ENCODE results near the gene PON2. TPM values are rescaled to one million over a fixed set of nuclear protein-coding genes. Genes with fewer than 3 reads are reported as not detected.

The PON2 gene
- total and polyA plus RNA-seq, 2 of the 8 experiments (the other 6 are each of a cell fraction or from before 2014, with no cell fraction given) = 20.6 to 31.0 TPM

DNA sequence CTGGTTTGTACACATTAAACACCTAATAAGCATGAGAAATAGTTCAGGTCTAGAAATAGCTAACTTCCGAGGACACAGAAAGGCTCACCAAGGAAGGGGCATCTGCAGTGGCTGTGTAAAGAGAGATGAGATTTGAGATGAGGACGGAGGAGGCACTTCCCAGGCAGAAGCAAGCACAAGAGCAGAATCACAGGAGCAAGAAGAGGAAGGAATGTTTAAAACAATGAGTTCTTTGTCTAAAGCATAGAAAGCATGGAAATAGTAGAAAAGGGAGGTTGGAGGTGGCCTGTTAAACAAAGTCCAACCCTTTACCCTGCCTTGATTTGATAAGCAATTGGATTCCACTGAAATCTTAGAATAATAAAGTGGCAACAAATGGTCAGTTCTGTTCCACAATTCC lies 27.1 kb downstream of the PON2 start (continued):
- no peak for TF ChIP-seq RNF2 (IDR thresholded peaks at IDR 0.05; ENCODE audit: borderline replicate concordance, low read depth, low read length, missing control alignments, poor library complexity, severe bottlenecking)
- no peak for TF ChIP-seq CTBP2 (IDR thresholded peaks at IDR 0.05; ENCODE audit: borderline replicate concordance, insufficient read depth, insufficient read length, low read length)
- TF ChIP-seq EZH2 (IDR thresholded peaks at IDR 0.05; ENCODE audit: low read depth, low read length, severe bottlenecking) = no peak
